Measurements from ENCODE around the gene VSIG10L2. TPM values are rescaled to one million over a fixed set of nuclear protein-coding genes. Genes with fewer than 3 reads are reported as not detected.

VSIG10L2 gene
- total RNA-seq, 1 donor from 2014 or later = not detected

GRCh38 chr11:125931116-125931515, 14.7 kb upstream of the VSIG10L2 start:
- H3K4me3 ChIP-seq (ENCODE audit: low read depth, low read length) = no peak overlapping the region
- DNase-seq (ENCODE audit: low read depth) = no peak
- TF ChIP-seq, protein P1, sequence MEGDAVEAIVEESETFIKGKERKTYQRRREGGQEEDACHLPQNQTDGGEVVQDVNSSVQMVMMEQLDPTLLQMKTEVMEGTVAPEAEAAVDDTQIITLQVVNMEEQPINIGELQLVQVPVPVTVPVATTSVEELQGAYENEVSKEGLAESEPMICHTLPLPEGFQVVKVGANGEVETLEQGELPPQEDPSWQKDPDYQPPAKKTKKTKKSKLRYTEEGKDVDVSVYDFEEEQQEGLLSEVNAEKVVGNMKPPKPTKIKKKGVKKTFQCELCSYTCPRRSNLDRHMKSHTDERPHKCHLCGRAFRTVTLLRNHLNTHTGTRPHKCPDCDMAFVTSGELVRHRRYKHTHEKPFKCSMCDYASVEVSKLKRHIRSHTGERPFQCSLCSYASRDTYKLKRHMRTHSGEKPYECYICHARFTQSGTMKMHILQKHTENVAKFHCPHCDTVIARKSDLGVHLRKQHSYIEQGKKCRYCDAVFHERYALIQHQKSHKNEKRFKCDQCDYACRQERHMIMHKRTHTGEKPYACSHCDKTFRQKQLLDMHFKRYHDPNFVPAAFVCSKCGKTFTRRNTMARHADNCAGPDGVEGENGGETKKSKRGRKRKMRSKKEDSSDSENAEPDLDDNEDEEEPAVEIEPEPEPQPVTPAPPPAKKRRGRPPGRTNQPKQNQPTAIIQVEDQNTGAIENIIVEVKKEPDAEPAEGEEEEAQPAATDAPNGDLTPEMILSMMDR (conservative IDR thresholded peaks at IDR 0.05; ENCODE audit: low read depth, low read length) = no peak

GRCh38 chr11:125931668-125932067, 14.2 kb upstream of the VSIG10L2 start:
- H3K4me3 ChIP-seq (ENCODE audit: low read depth, low read length) = no peak overlapping the region
- no peak for DNase-seq (ENCODE audit: low read depth)
- TF ChIP-seq, protein P1 (conservative IDR thresholded peaks at IDR 0.05; ENCODE audit: low read depth, low read length) = no peak

GRCh38 chr11:125932301-125932700, 13.5 kb upstream of the VSIG10L2 start:
- DNase-seq (ENCODE audit: low read depth) = no peak
- TF ChIP-seq, protein P1 (conservative IDR thresholded peaks at IDR 0.05; ENCODE audit: low read depth, low read length) = no peak
- no peak overlapping the region for H3K4me3 ChIP-seq (ENCODE audit: low read depth, low read length)

DNA sequence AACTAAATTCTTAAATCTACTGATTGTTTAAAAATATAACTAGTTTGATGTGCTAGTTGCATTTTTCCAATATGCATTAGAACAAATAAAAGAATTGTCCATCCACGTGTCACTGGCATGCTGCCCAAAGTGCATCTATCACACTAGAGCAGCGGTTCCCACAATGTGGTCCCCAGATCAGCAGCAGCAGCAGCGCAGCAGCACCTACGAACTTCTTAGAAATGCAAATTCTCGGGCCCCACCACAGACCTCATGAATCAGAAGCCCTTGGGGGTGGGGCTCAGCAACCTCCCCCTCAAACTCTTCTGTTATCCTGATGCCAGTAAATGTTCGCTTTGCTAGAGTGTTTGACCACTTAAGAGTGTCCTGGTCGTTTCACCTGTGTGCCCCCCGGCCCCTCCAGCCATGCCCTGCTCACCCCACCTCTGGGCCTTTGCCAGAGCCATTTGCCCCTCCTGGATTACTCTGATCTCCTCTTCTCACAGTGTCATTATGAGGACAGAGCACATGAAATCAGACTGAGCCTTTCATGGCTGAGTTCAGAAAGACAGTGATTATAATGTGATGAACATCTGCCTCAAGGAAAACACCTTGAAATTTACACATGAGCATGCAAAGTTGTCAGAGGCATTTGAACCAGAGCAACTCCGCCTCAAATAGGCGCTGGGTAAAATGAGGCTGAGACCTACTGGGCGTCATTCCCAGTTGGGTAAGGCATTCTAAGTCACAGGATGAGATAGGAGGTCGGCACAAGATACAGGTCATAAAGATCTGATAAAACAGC, 12.6 kb upstream of the VSIG10L2 start:
- no peak for DNase-seq (ENCODE audit: low read depth)
- TF ChIP-seq, protein P1 (conservative IDR thresholded peaks at IDR 0.05; ENCODE audit: low read depth, low read length) = no peak
- H3K4me3 ChIP-seq (ENCODE audit: low read depth, low read length) = no peak overlapping the region

DNA sequence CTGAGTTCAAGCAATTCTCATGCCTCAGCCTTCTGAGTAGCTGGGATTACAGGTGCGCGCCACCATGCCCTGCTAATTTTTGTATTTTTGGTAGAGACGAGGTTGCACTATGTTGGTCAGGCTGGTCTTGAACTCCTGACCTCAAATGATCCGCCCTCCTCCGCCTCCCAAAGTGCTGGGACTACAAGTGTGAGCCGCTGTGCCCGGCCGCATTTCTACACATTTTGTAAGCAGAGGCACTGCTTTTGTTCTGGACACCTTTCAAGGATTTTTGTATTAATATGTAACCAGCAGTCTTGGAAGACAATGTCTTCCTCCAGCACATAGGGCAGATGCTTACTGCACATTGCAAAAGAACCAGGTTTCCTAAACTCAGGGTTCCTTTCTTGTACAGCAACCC, 11.4 kb upstream of the VSIG10L2 start:
- TF ChIP-seq, protein P1 (conservative IDR thresholded peaks at IDR 0.05; ENCODE audit: low read depth, low read length) = no peak
- no peak for DNase-seq (ENCODE audit: low read depth)
- H3K4me3 ChIP-seq (ENCODE audit: low read depth, low read length) = no peak overlapping the region

GRCh38 chr11:125935056-125935455, 10.8 kb upstream of the VSIG10L2 start:
- TF ChIP-seq, protein P1 (conservative IDR thresholded peaks at IDR 0.05; ENCODE audit: low read depth, low read length) = no peak
- H3K4me3 ChIP-seq (ENCODE audit: low read depth, low read length) = no peak overlapping the region
- no peak for DNase-seq (ENCODE audit: low read depth)
